Body of pancreas (tissue), 4 donors: ENCODE results near the gene XRCC4.

Experiments
- CTCF ChIP-seq, 7 experiments: fragments of 450-650 bp in 4 of 7; fragments of 200-600 bp in 3 of 7; sonication (generic) in 3 of 7; IDR thresholded peaks; one replicate each; pipeline ENCODE4 v1.5.1; 2016 to 2019; ENCODE audit warnings: antibody characterized with exemption in 7 of 7
- POLR2A ChIP-seq, 3 donors: fragments of 450-650 bp; IDR thresholded peaks; one replicate each; pipeline ENCODE4 v1.6.1; 2016; ENCODE audit warnings: antibody characterized with exemption in 3 of 3, mild to moderate bottlenecking in 2 of 3

GRCh38 chr5:83145241-83145640, 67.9 kb downstream of the XRCC4 start:
- TF ChIP-seq POLR2A (IDR thresholded peaks at IDR 0.05) (no peak), CTCF (IDR thresholded peaks at IDR 0.05) (no peak)
